WTC11 (cell line): ENCODE data around the gene DYRK3. TPM values are rescaled to one million over a fixed set of nuclear protein-coding genes. Genes with fewer than 3 reads are reported as not detected.

Experiments
- ATAC-seq: fragments of 200-7000 bp; cut with Tn5 transposase; 2 replicates; pipeline ENCODE4 v1.10.0; 2021; ENCODE audit warnings: mild to moderate bottlenecking, moderate library complexity
- CTCF ChIA-PET: fragments of 300-600 bp; sonication (Branson Sonifier 250); formaldehyde crosslinking; loops from one replicate; lab custom pipeline; 2021; ENCODE audit warnings: antibody characterized with exemption; lab: Charles Lee
- POLR2A ChIA-PET: fragments of 350-600 bp; sonication (Branson Sonifier 250); formaldehyde crosslinking; loops from one replicate; lab custom pipeline; 2021; ENCODE audit warnings: antibody characterized with exemption; lab: Charles Lee
- DNase-seq: peaks from one replicate; pipeline ENCODE4 v3.0.0; 2021; ENCODE audit warnings: low spot score
- H3K27ac Mint-ChIP-seq: 2 replicates; pipeline ENCODE4 v1.8.0; 2021; ENCODE audit warnings: mixed read lengths
- H3K27me3 Mint-ChIP-seq: 2 replicates; pipeline ENCODE4 v1.8.0; 2021; ENCODE audit warnings: low read depth, mild to moderate bottlenecking, moderate library complexity, mixed read lengths
- H3K36me3 Mint-ChIP-seq: 2 replicates; pipeline ENCODE4 v1.8.0; 2021; ENCODE audit warnings: mixed read lengths
- H3K4me1 Mint-ChIP-seq: 2 replicates; pipeline ENCODE4 v1.8.0; 2022; ENCODE audit warnings: mixed read lengths
- H3K4me3 Mint-ChIP-seq: 2 replicates; pipeline ENCODE4 v1.8.0; 2021; ENCODE audit warnings: mild to moderate bottlenecking, moderate library complexity, mixed read lengths
- H3K9me3 Mint-ChIP-seq: 2 replicates; pipeline ENCODE4 v1.8.0; 2021; ENCODE audit warnings: mixed read lengths
- AFF4 ChIP-seq: sonication (generic); formaldehyde crosslinking; IDR thresholded peaks from 2 replicates; pipeline ENCODE4 v1.8.1; 2023; ENCODE audit warnings: mild to moderate bottlenecking, missing genetic modification reagents, borderline replicate concordance
- CDX4 ChIP-seq: fragments of 250-450 bp; sonication (Bioruptor Pico); IDR thresholded peaks from 2 replicates; pipeline ENCODE4 v1.9.0; 2021; ENCODE audit warnings: moderate library complexity, mild to moderate bottlenecking, inconsistent platforms, borderline replicate concordance
- CREM ChIP-seq: sonication (generic); formaldehyde crosslinking; IDR thresholded peaks from 2 replicates; pipeline ENCODE4 v1.8.1; 2022; ENCODE audit warnings: mild to moderate bottlenecking, missing genetic modification reagents, moderate library complexity
- ELF4 ChIP-seq: sonication (generic); formaldehyde crosslinking; IDR thresholded peaks from 2 replicates; pipeline ENCODE4 v1.8.1; 2022; ENCODE audit warnings: low read depth, mild to moderate bottlenecking, moderate library complexity, missing genetic modification reagents
- EMX1 ChIP-seq: fragments of 250-450 bp; sonication (Bioruptor Pico); IDR thresholded peaks from 2 replicates; pipeline ENCODE4 v1.8.0; 2021; ENCODE audit warnings: mild to moderate bottlenecking
- ESRRA ChIP-seq: sonication (generic); formaldehyde crosslinking; IDR thresholded peaks from 2 replicates; pipeline ENCODE4 v1.8.1; 2022; ENCODE audit warnings: mild to moderate bottlenecking, missing genetic modification reagents, borderline replicate concordance
- ETV6 ChIP-seq: sonication (generic); formaldehyde crosslinking; IDR thresholded peaks from 2 replicates; pipeline ENCODE4 v1.8.1; 2022; ENCODE audit warnings: mild to moderate bottlenecking, missing genetic modification reagents
- GTF2I ChIP-seq: fragments of 250-450 bp; sonication (Bioruptor Pico); conservative IDR thresholded peaks from 2 replicates; pipeline ENCODE4 v1.4.0; 2021; ENCODE audit warnings: mild to moderate bottlenecking
- HMGXB4 ChIP-seq: sonication (generic); formaldehyde crosslinking; IDR thresholded peaks from 2 replicates; pipeline ENCODE4 v1.8.1; 2023; ENCODE audit warnings: mild to moderate bottlenecking, moderate library complexity, missing genetic modification reagents
- IRF1 ChIP-seq: sonication (generic); formaldehyde crosslinking; IDR thresholded peaks from 2 replicates; pipeline ENCODE4 v1.8.0; 2023; ENCODE audit warnings: missing genetic modification reagents
- JAZF1 ChIP-seq: fragments of 250-450 bp; sonication (Bioruptor Pico); IDR thresholded peaks from 2 replicates; pipeline ENCODE4 v1.9.0; 2021; ENCODE audit warnings: moderate library complexity, mild to moderate bottlenecking, inconsistent platforms
- KAT7 ChIP-seq: sonication (generic); formaldehyde crosslinking; IDR thresholded peaks from 2 replicates; pipeline ENCODE4 v1.8.1; 2023; ENCODE audit warnings: missing genetic modification reagents, mild to moderate bottlenecking, borderline replicate concordance
- MAX ChIP-seq: sonication (generic); formaldehyde crosslinking; IDR thresholded peaks from 2 replicates; pipeline ENCODE4 v1.8.0; 2022; ENCODE audit warnings: mild to moderate bottlenecking, missing genetic modification reagents
- RORB ChIP-seq: fragments of 250-450 bp; sonication (Bioruptor Pico); IDR thresholded peaks from 2 replicates; pipeline ENCODE4 v1.9.0; 2021; ENCODE audit warnings: mild to moderate bottlenecking
- SMAD3 ChIP-seq: sonication (generic); formaldehyde crosslinking; IDR thresholded peaks from 2 replicates; pipeline ENCODE4 v1.8.0; 2022; ENCODE audit warnings: missing genetic modification reagents, mild to moderate bottlenecking, borderline replicate concordance
- SOX15 ChIP-seq: fragments of 250-450 bp; sonication (Bioruptor Pico); IDR thresholded peaks from 2 replicates; pipeline ENCODE4 v1.9.0; 2021; ENCODE audit warnings: mild to moderate bottlenecking
- TEAD1 ChIP-seq: sonication (generic); formaldehyde crosslinking; IDR thresholded peaks from 2 replicates; pipeline ENCODE4 v1.8.0; 2022; ENCODE audit warnings: mild to moderate bottlenecking, missing genetic modification reagents
- USF2 ChIP-seq: sonication (generic); formaldehyde crosslinking; IDR thresholded peaks from 2 replicates; pipeline ENCODE4 v1.8.1; 2023; ENCODE audit warnings: mild to moderate bottlenecking, missing genetic modification reagents, moderate library complexity
- ZNF281 ChIP-seq: sonication (generic); formaldehyde crosslinking; IDR thresholded peaks from 2 replicates; pipeline ENCODE4 v1.8.0; 2023; ENCODE audit warnings: mild to moderate bottlenecking, missing genetic modification reagents
- total RNA-seq: library from RNA; stranded (reverse); gene quantifications from 3 replicates; pipeline ENCODE4 v1.2.3, GENCODE V29; 2021

DYRK3 gene
- total RNA-seq, 1 experiment from 2014 or later, result 7.8 TPM

GRCh38 chr1:206651014-206651413 lies 15.7 kb downstream of the DYRK3 start (continued):
- TF ChIP-seq GTF2I (CRISPR knock-in tag) (no peak), ZNF281 (no peak), IRF1 (CRISPR knock-in tag) (no peak), CDX4 (no peak), JAZF1 (no peak), AFF4 (no peak), TEAD1 (CRISPR knock-in tag) (no peak), KAT7 (CRISPR knock-in tag) (no peak)

GRCh38 chr1:206651958-206652890 lies 16.9 kb downstream of the DYRK3 start:
- Mint-ChIP-seq H3K4me3 (no peak overlapping the region), H3K4me1 (peaks cover 2% of the 10 kb centered on the region), H3K27me3 (peaks cover 10% of the 10 kb centered on the region), H3K27ac (no peak overlapping the region), H3K36me3 (peaks cover 11% of the 10 kb centered on the region), H3K9me3 (no peaks in the 10 kb centered on the region)
- CTCF ChIA-PET, result interaction anchor here (1.3 kb wide), 1 partner anchor 40 kb away, joined by 3 read pairs; the partner anchor contains the start of gene EIF2D
- POLR2A ChIA-PET, result no interaction called here
- DNase-seq (no peak), ATAC-seq (no peak)
- no peak for TF ChIP-seq CREM

- Mint-ChIP-seq H3K36me3 (no peaks in the 10 kb centered on the region), H3K27ac (no peak overlapping the region), H3K4me1 (peaks cover 17% of the 10 kb centered on the region), H3K4me3 (no peak overlapping the region), H3K27me3 (peaks cover 21% of the 10 kb centered on the region), H3K9me3 (no peaks in the 10 kb centered on the region)
- no peak for ATAC-seq
- ChIA-PET CTCF (interaction anchor here (1.1 to 20.5 kb wide), 2 partner anchors 10 to 21 kb away, joined by 3 to 659 read pairs; partner anchors contain the start of gene DYRK3), POLR2A (no interaction called here)
- DNase-seq, result no peak
- TF ChIP-seq ESRRA (CRISPR knock-in tag) (no peak), IRF1 (CRISPR knock-in tag) (no peak), RORB (CRISPR knock-in tag) (no peak), EMX1 (CRISPR knock-in tag) (no peak), USF2 (CRISPR knock-in tag) (no peak), HMGXB4 (no peak), MAX (CRISPR knock-in tag) (no peak), ETV6 (CRISPR knock-in tag) (no peak), ELF4 (no peak), SMAD3 (CRISPR knock-in tag) (no peak), SOX15 (CRISPR knock-in tag) (no peak), CREM (no peak)
These were observed 18.6 kb downstream of the DYRK3 start for GRCh38 chr1:206653715-206654459.
